PC-3 (cell line): ENCODE data around the gene AUTS2. TPM values are rescaled to one million over a fixed set of nuclear protein-coding genes. Genes with fewer than 3 reads are reported as not detected.

ENCODE experiments used
- ATAC-seq: fragments of 200-7000 bp; cut with Tn5 transposase; 2 replicates; pipeline ENCODE4 v1.9.1; 2020; ENCODE audit warnings: mild to moderate bottlenecking, moderate library complexity
- BruUV-seq: library from RNA; stranded (reverse); fragments of 400-500 nt; replicated peaks from 2 replicates; lab custom pipeline; 2021; lab: Mats Ljungman, UMichigan
- CTCF ChIA-PET: fragments of 300-600 bp; sonication (Branson Sonifier 250); formaldehyde crosslinking; loops from one replicate; lab custom pipeline; 2022; ENCODE audit warnings: antibody characterized with exemption; lab: Charles Lee
- POLR2A ChIA-PET: fragments of 300-600 bp; sonication (Branson Sonifier 250); formaldehyde crosslinking; loops from one replicate; lab custom pipeline; 2022; ENCODE audit warnings: antibody characterized with exemption; ENCODE audit not compliant: unreplicated experiment; lab: Charles Lee
- DNase-seq: peaks from one replicate; pipeline ENCODE4 v3.0.0-alpha.2; 2015
- H2AFZ ChIP-seq: fragments of 300-600 bp; sonication (generic); 2 replicates; pipeline ENCODE4 v1.6.0; 2016; ENCODE audit warnings: antibody characterized with exemption, low read length
- H3F3A ChIP-seq: fragments of 300-600 bp; sonication (generic); one replicate; pipeline ENCODE4 v1.6.0; 2017; ENCODE audit warnings: antibody characterized with exemption, low read length, control low read depth, mild to moderate bottlenecking; ENCODE audit not compliant: unreplicated experiment
- H3K27ac ChIP-seq: fragments of 300-600 bp; sonication (generic); 2 replicates; pipeline ENCODE4 v1.5.1; 2016; ENCODE audit warnings: mild to moderate bottlenecking, low read length
- H3K27me3 ChIP-seq: fragments of 300-600 bp; sonication (generic); 2 replicates; pipeline ENCODE4 v1.6.1; 2016; ENCODE audit warnings: low read length, mixed read lengths
- H3K36me3 ChIP-seq: fragments of 300-600 bp; sonication (generic); 2 replicates; pipeline ENCODE4 v1.6.1; 2016; ENCODE audit warnings: low read depth, mixed run types, low read length, mixed read lengths
- H3K4me1 ChIP-seq: fragments of 300-600 bp; sonication (generic); 2 replicates; pipeline ENCODE4 v1.5.1; 2016; ENCODE audit warnings: low read length; ENCODE audit not compliant: insufficient read depth
- H3K4me2 ChIP-seq: fragments of 300-600 bp; sonication (generic); 2 replicates; pipeline ENCODE4 v1.6.0; 2016; ENCODE audit warnings: low read length
- H3K4me3 ChIP-seq: fragments of 300-600 bp; sonication (generic); 2 replicates; pipeline ENCODE4 v1.5.1; 2016; ENCODE audit warnings: mild to moderate bottlenecking, low read length, mixed read lengths
- H3K79me2 ChIP-seq: fragments of 300-600 bp; sonication (generic); 2 replicates; pipeline ENCODE4 v1.6.1; 2017; ENCODE audit warnings: low read length, mixed read lengths
- H3K9ac ChIP-seq: fragments of 300-600 bp; sonication (generic); 2 replicates; pipeline ENCODE4 v1.6.0; 2016; ENCODE audit warnings: mild to moderate bottlenecking, low read length
- H3K9me2 ChIP-seq: fragments of 300-600 bp; sonication (generic); replicated peaks from 2 replicates; pipeline ENCODE4 v1.6.1; 2016; ENCODE audit warnings: mixed run types, low read length, mixed read lengths
- H3K9me3 ChIP-seq: fragments of 300-600 bp; sonication (generic); 2 replicates; pipeline ENCODE4 v1.6.1; 2016; ENCODE audit warnings: low read length, mixed read lengths
- H4K20me1 ChIP-seq: fragments of 300-600 bp; sonication (generic); 2 replicates; pipeline ENCODE4 v1.6.1; 2016; ENCODE audit warnings: low read length, mixed read lengths
- CTCF ChIP-seq: fragments of 300-600 bp; sonication (generic); conservative IDR thresholded peaks from 2 replicates; pipeline ENCODE4 v1.5.1; 2017; ENCODE audit warnings: antibody characterized with exemption, low read depth, mild to moderate bottlenecking, low read length
- EZH2 ChIP-seq: fragments of 300-600 bp; sonication (generic); IDR thresholded peaks from one replicate; pipeline ENCODE4 v1.6.1; 2017; ENCODE audit warnings: antibody characterized with exemption, mild to moderate bottlenecking, low read length; ENCODE audit not compliant: unreplicated experiment
- EZH2phosphoT487 ChIP-seq: fragments of 300-600 bp; sonication (generic); IDR thresholded peaks from 2 replicates; pipeline ENCODE4 v1.6.1; 2018; ENCODE audit warnings: mild to moderate bottlenecking, antibody characterized with exemption, low read length, borderline replicate concordance
- intact Hi-C: fragments of 100-400 bp; cut with micrococcal nuclease; formaldehyde crosslinking; loops from 2 replicates; pipeline ENCODE4 v1.9.0; 2023
- total RNA-seq: library from RNA; depleted of rRNA; stranded (reverse); fragments of >200 nt; gene quantifications from 2 replicates; pipeline ENCODE4 v1.2.3, GENCODE V29; 2014

The AUTS2 gene
- total RNA-seq, 1 experiment from 2014 or later, result not detected

DNA sequence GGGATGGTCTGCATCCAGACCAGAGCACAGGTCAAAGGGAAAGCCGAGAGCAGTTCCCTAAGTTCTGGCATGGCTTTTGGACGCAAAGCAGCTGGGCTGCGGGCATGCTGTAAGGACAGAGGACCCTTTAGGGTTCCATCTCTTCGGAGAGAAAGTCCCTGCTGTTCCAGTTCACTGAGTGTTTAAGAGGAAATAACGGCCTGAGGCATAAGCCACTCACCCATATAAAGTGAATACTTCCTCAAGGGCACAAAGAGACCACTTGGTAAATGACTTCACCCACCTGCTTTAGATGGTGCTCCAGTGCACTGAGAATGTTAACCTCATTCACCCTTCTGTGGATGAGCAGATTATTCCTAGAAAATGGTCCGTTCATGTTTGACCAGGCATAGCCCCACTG is 946.9 kb downstream of the AUTS2 start:
- Histone ChIP-seq H3K27me3 (no peaks in the 10 kb centered on the region), H3K4me3 (no peak overlapping the region), H2AFZ (no peak overlapping the region), H3K9me3 (no peaks in the 10 kb centered on the region), H3K27ac (no peak overlapping the region), H3K36me3 (no peaks in the 10 kb centered on the region), H4K20me1 (no peaks in the 10 kb centered on the region), H3F3A (no peaks in the 10 kb centered on the region), H3K79me2 (no peaks in the 10 kb centered on the region), H3K9ac (no peak overlapping the region), H3K4me1 (no peaks in the 10 kb centered on the region), H3K4me2 (no peak overlapping the region), H3K9me2 (no peaks in the 10 kb centered on the region)
- BruUV-seq, result no TSS peak
- TF ChIP-seq EZH2 (no peak), EZH2phosphoT487 (no peak), CTCF (no peak)
- DNase-seq (no peak), ATAC-seq (no peak)
- POLR2A ChIA-PET, result no interaction called here
- CTCF ChIA-PET, result no interaction called here
- intact Hi-C loops, result no loop called here

DNA sequence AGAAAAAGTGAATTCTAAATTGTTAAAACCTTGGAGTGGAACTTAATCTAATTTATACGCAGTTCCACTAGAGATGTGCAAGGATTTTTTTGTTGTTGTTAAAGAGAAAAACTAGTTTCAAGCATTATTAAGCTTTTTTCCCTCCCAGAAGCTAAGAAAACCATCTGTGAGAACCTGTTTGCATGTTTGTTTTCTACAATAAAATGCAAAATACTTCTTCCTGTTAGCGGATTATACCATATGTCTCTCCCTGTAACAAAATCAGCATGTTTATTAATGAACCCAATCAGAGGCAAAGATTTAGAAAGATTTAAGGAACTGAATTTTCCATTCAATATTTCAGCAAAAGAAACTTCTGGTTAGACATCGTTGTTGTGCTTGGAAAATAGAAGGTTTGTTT is 953.9 kb downstream of the AUTS2 start:
- no peaks in the 10 kb centered on the region for H3K4me1 ChIP-seq
- ATAC-seq (no peak), DNase-seq (no peak)
- no peak overlapping the region for H3K4me3 ChIP-seq
- no peak overlapping the region for H2AFZ ChIP-seq
- CTCF ChIA-PET, result no interaction called here
- no peaks in the 10 kb centered on the region for H3K36me3 ChIP-seq
- POLR2A ChIA-PET, result no interaction called here
- H3K9me3 ChIP-seq, result 0 out of 2 replicates have a peak, but pooled peaks cover 6% of the 10 kb centered on the region
- no peak overlapping the region for H3K9ac ChIP-seq
- no peaks in the 10 kb centered on the region for H4K20me1 ChIP-seq
- BruUV-seq, result no TSS peak
- H3K4me2 ChIP-seq, result no peak overlapping the region
- H3K27ac ChIP-seq, result no peak overlapping the region
- no peaks in the 10 kb centered on the region for H3F3A ChIP-seq
- no peak for TF ChIP-seq EZH2phosphoT487
- no peak for TF ChIP-seq CTCF
- H3K79me2 ChIP-seq, result no peaks in the 10 kb centered on the region
- no peaks in the 10 kb centered on the region for H3K27me3 ChIP-seq
- no peaks in the 10 kb centered on the region for H3K9me2 ChIP-seq
- intact Hi-C loops, result no loop called here

DNA sequence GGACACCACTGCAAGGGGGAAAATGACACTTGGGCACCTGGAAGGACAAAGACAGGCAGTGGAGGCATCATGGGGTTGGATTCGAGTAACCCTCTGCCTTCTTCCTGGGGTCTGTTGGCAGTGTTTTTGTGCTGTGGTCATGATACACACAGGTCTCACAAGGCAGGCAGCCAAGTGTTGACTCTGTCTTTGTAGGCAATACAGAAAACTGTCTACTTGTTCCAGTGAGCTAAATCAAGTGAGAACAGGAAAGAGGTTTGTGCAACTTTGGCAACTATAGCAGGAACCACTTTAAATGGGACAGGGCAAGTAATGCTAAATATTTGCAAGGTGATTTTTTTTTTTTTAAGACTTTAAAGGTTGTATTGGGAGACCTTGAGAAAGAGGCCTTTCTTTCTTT is 955.1 kb downstream of the AUTS2 start:
- Histone ChIP-seq H3K27me3 (no peaks in the 10 kb centered on the region), H3K9me2 (no peaks in the 10 kb centered on the region), H3K4me1 (no peaks in the 10 kb centered on the region), H2AFZ (no peak overlapping the region), H3K79me2 (no peaks in the 10 kb centered on the region), H4K20me1 (no peaks in the 10 kb centered on the region), H3K9ac (no peak overlapping the region), H3F3A (no peaks in the 10 kb centered on the region), H3K4me2 (no peak overlapping the region), H3K36me3 (no peaks in the 10 kb centered on the region), H3K4me3 (no peak overlapping the region), H3K27ac (no peak overlapping the region), H3K9me3 (0 out of 2 replicates have a peak, but pooled peaks cover 6% of the 10 kb centered on the region)
- CTCF ChIA-PET, result no interaction called here
- no peak for ATAC-seq
- POLR2A ChIA-PET, result no interaction called here
- no TSS peak for BruUV-seq
- no peak for DNase-seq
- TF ChIP-seq CTCF, result no peak
- no peak for TF ChIP-seq EZH2phosphoT487
- TF ChIP-seq EZH2, result no peak
- intact Hi-C loops, result no loop called here
